HG02840 (cell line): ENCODE measurements around the gene ZNF605.
"Not testable (repeated sequence)": the region's sequence is repeated elsewhere in the genome, so short reads cannot be mapped to it uniquely, and the experiment has no call there.

Experiments
- ATAC-seq: cut with Tn5 transposase; IDR thresholded peaks from one replicate; pipeline ENCODE4 v1.9.1; 2021; ENCODE audit warnings: mild to moderate bottlenecking, moderate library complexity, moderate number of reproducible peaks; ENCODE audit not compliant: unreplicated experiment, low FRiP score

Gene ZNF605

DNA sequence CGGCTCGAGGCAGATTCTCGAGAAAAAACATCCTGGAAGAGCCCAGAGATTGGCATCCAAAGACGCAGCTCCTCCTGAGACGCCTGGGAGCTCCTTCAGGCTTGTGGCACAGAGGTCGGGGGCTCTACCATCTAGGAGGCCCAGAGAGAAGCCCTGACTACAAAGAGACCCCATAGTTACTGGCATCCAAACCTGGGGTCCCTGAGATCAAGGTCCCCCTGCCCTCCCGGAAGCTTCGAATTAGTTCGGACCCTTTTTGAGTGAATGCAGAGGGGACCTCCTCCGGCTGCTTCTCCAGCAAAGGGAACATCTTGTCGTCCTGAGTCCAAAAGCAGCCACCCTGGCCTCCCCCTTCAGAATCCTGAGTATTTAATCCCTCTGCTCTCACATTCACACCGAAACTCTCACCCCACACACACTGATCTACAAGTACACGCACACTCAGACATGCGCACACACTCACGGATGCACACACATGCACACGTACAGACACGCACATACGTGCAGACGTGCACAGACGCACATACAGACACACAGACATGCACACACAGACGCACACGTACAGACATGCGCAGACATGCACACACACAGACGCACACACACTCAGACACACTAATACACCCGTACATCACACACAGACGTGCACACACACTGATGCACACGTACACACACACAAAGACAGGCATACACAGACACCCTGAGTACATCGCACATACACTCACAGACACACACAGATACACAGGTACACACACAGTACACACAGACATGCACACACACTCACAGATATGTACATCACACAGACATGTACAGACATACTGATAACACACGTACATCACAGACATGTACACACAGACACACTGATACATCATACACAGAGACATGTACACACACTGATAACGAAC, 5.9 kb downstream of the ZNF605 start:
- no peak for ATAC-seq

DNA sequence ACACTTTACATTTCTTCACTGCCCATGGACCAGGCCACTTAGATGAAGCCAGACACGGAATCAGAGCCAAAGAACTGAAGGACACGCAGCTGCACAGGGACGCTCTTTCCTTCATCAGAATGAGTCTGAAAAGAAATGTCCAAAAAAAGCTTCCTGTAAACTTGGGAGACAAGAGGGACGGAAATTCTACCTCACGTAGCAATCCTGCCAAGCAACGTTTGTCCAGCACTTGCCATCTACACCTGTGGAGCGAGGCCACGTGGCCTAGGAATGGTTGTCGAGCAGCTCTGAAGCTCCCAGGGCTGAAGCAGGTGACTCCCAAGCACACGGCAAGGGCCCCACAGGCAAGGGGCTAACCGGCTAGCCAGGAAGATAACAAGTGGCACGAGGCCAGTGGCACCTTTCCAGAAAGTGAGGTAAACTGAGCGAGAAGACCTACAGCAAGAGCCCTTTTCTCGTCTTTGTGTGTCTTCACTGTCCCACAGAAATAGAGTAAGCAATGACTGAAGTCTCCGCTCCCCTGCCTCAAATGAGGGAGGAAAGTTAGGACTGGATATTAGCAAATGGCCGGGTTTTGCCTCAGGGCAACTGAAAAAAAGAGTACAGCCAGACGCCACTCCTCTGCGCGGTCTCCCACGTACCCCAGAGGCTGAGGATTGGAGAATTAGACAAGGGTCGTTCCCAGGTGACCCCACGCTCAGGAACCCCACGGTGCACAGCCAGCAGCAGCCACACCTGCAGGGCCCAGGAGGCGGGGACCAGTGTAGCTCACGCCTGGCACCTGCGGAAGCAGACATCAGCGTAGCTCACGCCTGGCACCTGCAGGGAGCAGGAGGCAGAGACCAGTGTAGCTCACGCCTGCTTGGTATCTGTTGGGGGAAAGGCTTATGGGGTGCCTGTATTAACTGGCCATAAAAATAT, 7.7 kb downstream of the ZNF605 start:
- ATAC-seq: no peak

DNA sequence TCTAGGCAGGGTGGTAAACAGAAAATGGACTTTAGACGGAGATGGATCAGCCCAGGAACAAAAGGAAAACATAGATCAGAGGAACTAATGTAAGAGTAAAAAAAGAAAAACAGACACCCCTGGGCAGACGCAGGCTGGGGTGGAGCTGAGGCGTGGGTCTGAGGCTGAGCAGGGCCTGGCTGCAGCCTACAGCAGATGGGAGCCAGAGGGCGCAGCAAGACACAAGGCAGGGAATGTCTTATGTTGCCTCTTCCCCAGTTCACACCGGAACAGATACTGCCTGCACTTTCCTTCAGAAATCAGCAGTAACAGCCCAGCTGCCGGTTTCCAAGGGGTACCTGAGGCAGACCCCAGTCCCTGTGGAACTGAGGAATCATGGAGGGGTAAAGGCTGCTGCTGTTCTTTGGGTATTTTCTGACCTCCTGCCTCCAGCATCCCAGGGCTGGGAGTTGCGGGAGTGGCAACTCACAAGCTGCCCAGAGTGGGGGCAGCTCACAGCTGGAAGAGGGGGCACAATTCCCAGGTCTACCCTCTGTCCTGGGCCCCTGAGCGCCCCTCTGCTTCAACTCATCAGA, 9.8 kb downstream of the ZNF605 start:
- no peak for ATAC-seq

DNA sequence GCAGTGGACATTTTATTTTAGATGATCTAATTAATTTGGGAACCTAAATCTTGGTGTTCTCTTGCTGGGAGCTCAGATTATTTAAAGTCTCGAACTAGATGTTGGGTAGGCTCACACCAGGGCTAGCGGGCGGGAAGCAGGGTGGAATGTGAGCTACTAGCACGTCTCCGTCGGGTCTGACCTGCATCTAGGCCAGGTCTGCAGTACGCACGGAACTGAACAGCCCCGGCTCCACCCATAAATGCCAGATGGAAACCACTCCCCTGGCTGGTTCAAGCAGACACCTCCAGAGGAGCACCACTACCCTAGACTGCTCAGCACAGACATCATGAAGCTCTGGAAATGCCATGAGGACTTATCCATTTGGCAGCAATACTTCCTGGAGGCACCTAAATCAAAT, 10.3 kb downstream of the ZNF605 start:
- ATAC-seq: no peak

DNA sequence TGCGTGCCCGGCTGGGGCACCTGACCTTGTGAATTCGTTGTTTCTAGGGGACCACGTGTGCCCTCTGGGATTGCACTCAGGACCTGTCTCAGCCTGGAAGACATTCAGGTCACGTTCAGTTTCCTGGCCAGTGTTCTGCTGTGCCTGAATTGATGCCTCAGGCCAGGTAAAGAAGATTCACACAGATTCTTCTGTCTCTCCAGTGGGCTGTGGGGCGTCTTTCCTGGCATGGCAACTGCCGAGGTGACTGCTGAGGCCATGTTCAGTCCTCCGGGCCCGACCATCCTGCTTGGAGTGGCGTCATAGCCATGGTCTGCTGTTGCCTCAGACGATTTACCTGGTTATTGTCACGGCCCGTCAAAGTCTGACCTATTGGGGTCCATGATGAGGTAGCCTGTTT, 13.5 kb downstream of the ZNF605 start:
- ATAC-seq: no peak

DNA sequence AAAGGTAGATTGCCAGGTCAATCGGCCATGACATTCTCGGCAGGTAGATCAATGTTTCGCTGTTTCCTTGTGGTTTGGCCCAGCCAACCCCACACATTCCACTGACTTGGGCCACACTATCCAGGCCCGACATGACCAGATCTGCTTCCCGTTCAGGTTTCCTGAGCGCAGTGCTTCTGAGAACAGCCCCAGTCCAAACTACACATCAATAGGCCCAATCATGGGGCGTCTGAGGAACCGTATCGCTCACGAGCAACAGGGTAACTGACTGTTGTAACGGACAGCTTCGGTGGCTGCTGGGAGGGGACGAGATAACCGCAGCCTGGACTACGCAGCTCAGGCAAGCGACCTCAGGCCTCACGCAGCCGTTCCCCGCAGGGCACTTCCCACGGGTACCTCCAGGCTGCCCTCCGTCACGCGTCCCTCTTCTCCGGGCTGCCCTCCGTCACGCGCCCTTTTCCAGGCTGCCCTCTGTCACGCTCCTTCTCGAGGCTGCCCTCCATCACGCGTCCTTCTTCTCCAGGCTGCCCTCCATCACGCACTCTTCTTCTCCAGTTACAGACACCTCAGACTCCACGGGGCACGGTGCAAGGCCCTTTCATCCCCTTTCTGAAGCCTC, 14.7 kb downstream of the ZNF605 start:
- no peak for ATAC-seq

DNA sequence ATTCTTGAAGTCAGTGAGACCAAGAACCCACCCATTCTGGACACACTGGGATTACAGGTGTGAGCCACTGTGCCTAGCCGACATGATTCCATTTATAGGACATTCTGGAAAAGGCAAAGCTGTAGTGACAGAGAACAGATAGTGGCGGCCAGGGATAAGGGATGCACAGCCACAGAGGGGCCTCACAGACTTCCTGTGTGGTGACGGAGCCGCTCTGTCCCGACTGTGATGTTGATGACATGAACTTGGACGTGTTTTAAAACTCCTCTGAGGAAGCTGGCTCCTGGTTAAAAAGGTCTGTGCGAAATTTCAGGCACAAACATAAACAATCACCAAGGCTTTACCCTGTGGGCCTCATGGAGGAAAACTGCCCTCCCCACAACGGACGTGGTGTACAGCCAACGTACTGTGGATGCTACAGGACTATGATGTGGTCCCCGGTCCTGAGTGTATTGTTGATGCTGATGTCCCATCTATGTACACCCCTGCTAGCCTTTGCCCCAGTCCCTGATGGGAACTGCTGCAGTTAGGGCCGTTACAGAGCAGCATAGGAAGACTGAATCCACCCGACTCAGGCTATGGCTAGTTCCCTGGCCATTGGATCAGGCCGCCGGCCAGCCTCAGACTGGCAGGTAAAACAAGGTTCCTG, 15.9 kb downstream of the ZNF605 start:
- no peak for ATAC-seq

DNA sequence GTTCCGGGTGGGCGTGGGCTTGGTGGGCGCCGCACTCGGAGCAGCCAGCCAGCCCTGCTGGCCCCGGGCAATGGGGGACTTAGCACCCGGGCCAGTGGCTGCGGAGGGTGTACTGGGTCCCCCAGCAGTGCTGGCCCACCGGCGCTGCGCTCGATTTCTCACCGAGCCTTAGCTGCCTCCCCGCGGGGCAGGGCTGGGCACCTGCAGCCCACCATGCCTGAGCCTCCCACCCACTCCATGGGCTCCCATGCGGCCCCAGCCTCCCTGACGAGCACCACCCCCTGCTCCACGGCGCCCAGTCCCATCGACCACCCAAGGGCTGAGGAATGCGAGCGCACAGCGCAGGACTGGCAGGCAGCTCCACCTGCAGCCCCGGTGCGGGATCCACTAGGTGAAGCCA, 17.3 kb downstream of the ZNF605 start:
- ATAC-seq: not testable (repeated sequence)

DNA sequence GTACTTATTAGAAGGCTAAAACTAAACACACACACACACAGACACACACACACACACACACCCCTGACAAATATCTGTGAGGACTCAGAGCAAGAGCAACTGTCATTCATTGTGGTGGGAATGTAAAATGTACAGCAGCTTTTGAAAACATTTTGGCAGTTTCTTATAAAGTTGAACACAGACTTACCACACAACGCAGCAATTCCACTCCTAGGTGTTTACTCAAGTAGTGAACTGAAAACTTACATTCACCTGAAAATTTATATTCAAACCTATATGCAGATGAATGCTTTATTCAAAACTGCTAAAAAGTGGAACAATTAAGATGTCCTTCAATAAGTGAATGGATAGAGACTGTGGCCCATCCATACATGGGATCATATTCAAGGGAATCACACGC, 18.6 kb downstream of the ZNF605 start:
- no peak for ATAC-seq

DNA sequence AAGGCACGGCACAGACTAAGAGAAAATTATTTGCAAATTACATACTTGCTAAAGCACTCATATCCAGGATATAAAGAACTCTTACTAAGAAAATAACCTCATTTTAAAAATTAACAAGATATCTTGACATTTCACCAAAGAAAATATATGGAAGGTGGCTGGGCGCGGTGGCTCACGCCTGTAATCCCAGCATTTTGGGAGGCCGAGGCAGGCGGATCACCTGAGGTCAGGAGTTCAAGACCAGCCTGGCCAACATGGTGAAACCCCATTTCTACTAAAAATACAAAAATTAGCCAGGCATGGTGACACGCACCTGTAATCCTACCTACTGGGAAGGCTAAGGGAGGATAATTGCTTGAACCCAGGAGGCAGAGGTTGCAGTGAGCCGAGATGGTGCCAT, 19.2 kb downstream of the ZNF605 start:
- not testable (repeated sequence) for ATAC-seq

DNA sequence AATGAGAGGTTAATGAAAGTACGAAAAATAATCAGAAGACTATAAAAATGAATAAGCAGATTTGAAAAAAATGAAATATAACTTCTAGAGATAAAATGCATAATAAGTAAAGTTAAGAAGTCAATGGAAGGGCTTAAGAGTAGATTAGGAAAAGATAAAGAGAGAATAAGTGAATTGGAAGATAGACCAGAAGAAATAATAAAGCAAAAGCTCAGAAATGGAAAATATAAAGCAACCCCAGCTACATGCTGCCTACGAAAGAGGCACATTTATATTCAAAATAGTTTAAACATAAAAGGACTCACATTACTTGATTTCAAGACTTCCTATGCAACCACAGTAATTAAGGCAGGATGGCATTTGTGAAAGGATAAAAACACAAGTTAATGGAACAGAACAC, 19.9 kb downstream of the ZNF605 start:
- ATAC-seq: no peak

DNA sequence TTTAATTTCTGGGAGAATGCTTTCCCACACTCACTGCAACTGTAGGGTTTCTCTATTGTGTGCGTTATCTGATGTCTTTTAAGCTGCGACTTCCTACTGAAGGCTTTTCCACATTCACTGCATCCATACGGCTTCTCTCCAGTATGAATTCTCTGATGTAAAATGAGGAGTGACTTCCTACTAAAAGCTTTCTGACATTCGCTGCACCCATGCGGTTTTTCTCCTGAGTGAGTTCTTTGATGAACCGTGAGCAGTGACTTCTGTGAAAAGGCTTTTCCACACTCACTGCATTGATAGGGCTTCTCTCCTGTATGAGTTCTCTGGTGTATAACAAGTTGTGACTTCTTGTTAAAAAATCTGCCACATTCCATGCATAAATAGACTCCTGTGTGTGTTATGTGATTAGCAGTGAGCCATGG, 29.7 kb downstream of the ZNF605 start:
- ATAC-seq: no peak

DNA sequence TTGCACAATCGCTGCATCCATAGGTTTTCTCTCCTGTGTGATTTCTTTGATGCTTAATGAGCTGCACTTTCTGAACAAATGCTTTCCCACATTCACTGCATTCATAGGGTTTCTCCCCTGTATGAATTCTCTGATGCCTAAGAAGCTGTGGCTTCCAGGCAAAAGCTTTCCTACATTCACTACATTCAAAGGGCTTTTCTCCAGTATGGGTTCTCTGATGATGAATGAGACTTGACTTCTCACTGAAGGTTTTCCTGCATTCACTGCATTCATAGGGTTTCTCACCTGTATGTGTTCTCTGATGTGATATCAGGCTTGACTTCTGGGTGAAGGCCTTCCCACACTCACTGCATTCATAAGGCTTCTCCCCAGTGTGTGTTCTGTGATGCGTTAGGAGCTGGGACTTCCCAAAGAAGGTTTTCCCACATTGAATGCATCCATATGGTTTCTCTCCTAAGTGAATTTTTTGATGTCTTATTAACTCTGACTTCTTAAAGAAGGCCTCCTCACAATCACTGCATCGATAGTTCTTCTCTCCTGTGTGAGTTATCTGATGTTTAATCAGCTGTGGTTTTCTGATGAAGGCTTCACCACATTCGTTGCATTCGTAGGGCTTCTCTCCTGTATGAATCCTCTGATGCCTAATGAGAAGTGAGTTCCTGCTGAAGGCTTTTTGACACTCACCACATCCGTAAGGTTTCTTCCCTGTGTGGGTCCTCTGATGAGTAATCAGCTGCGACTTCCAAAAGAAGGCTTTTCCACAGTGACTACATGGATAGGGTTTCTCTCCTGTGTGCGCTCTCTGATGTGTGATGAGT, 30.3 kb downstream of the ZNF605 start:
- ATAC-seq: no peak

DNA sequence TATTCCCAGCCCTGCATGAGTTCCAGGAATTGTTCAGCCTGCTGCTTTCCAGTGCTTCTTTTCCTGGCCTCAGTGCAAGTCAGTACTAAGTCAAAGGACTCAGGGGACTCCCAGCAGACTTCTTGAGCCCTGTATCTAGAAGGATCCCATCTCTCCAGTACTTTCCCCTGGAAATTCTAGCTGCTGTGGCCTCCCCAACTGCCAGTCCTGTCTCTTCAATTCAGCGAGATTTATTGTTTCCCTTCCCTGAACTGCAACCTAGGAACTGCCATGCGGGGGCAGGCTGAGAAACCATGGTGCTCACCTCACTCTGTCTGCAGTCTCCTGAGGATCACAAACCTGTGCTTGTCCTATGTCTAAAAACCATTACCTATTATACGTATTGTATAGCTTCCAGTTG, 31.8 kb downstream of the ZNF605 start:
- ATAC-seq: no peak

DNA sequence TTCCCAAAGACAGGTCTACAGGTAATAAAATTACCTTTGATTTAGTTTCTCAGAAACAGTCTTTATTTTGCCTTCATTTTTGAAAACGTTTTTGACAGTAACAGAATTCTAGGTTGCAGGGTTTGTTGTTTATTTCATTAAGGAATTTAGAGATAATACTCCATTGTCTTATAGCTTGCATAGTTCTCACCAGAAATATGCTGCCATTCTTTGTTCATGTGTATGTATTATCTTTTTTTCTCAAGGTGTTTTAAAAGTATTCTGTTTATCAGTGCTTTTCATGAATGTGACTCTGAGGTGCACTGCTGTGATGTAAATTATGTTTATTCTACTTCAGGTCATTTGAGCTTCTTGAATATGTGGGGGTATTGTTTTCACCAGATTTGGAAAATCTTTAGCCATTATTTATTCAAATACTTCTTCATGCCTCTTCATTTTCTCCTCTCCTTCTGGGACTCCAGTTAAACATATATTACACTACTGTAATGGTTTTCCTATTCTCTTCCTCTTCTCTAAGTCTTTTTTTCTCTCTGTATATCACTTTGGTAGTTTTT, 32.7 kb downstream of the ZNF605 start:
- ATAC-seq: no peak

DNA sequence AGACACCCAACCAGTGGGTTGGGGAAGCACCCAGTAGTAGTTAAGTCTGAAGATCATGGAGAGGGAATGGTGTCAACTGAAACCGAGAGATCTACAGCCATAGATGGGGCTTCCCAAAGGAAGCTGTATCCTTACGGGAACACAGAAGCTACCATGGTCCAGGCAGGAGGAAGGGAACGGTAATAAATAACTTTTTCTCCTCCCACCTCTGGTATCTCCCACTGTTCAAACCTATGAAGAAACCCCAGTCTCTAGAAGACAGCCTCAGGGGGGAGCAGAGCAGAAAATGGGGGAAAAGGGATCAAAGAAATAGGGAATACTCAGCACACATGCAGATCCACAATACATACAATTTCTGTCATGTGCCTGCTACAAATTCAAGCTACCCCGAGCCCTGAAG, 33.4 kb downstream of the ZNF605 start:
- ATAC-seq: no peak

DNA sequence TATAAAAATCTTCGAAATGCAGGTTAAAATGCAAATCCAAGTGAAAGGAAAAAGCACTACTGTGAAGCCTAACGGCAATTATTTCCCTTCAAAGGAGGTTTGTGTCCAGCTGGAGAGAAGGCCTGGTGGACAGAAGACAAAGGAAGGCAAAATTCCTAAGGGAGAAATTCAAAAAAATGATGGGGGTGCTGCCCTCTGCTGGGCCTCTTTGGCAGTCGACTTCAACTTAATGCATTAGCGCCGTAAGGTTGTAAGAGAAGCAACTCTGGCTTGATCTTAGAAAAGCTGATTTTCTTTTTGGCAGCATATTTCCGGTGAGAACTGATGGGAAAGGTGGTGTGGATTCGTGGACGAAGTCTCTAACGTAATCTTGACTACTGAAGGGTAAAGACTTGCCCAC, 34.4 kb downstream of the ZNF605 start:
- no peak for ATAC-seq

DNA sequence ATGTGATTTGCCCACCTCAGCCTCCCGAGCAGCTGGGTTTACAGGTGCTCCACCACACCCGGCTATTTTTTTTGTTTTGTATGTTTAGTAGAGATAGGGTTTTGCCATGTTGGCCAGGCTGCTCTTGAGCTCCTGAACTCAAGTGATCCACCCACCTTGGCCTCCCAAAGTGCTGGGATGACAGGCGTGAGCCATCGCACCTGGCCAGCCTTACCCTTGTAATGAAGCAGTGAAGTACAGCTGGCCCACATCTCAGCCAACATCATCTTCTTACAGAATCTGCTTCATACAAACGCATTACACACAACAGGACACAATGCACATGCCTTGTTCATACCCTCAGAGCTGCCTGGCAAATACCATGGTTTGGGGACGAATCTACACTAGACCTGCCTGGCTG, 37.4 kb downstream of the ZNF605 start:
- ATAC-seq: no peak

DNA sequence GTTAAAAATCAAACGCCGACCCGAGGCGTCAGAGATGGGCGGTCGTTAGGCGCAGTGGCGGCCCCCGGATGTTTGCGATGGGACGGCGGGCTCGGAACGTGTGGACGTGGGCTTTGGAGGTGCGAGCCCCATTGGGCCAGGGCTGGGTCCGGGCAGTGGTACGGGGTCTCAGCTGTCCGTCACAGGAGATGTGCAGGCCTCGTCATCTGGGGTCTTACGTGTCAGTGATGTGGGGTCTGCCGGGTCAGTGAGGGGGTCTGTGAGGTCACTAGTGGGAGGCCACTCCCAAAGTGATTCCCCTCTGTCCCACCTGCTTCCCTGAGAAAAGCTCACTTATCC, 47.1 kb downstream of the ZNF605 start:
- no peak for ATAC-seq
